Effector memory CD4-positive, alpha-beta T cell (primary cell): ENCODE data around the gene BCL10.

Source experiments
- DNase-seq, 3 donors: peaks; one replicate each; pipeline ENCODE4 v3.0.0-alpha.2; 2020
- H3K27ac ChIP-seq: 2 replicates; pipeline ENCODE4 v1.7.0; 2013; ENCODE audit warnings: mild to moderate bottlenecking, low read length, moderate library complexity; ENCODE audit not compliant: insufficient read depth, poor library complexity, severe bottlenecking
- H3K27me3 ChIP-seq: replicated peaks from 2 replicates; pipeline ENCODE4 v1.7.0; 2013; ENCODE audit warnings: mild to moderate bottlenecking, low read length; ENCODE audit not compliant: insufficient read depth, control insufficient read depth, poor library complexity, severe bottlenecking
- H3K36me3 ChIP-seq: 2 replicates; pipeline ENCODE4 v1.7.0; 2013; ENCODE audit warnings: mild to moderate bottlenecking, low read length, moderate library complexity; ENCODE audit not compliant: control insufficient read depth, insufficient read depth
- H3K4me1 ChIP-seq: 2 replicates; pipeline ENCODE4 v1.7.0; 2013; ENCODE audit warnings: low read length, mild to moderate bottlenecking; ENCODE audit not compliant: control insufficient read depth, insufficient read depth, poor library complexity, severe bottlenecking
- H3K4me3 ChIP-seq: 2 replicates; pipeline ENCODE4 v1.7.0; 2013; ENCODE audit warnings: low read length, low read depth, mild to moderate bottlenecking; ENCODE audit not compliant: insufficient read depth, poor library complexity, severe bottlenecking
- H3K9me3 ChIP-seq: 2 replicates; pipeline ENCODE4 v1.7.0; 2013; ENCODE audit warnings: mild to moderate bottlenecking, low read length, moderate library complexity; ENCODE audit not compliant: control insufficient read depth

Gene BCL10

GRCh38 chr1:85245456-85245855 lies 31.0 kb downstream of the BCL10 start:
- no peaks in the 10 kb centered on the region for H3K27me3 ChIP-seq

GRCh38 chr1:85244271-85245061 lies 32.0 kb downstream of the BCL10 start:
- no peak overlapping the region for H3K27ac ChIP-seq
- H3K36me3 ChIP-seq = no peaks in the 10 kb centered on the region
- H3K4me3 ChIP-seq = no peak overlapping the region
- DNase-seq = no peak
- H3K4me1 ChIP-seq = peaks cover 3% of the 10 kb centered on the region
- H3K27me3 ChIP-seq = no peaks in the 10 kb centered on the region
- H3K9me3 ChIP-seq = no peaks in the 10 kb centered on the region

More at GRCh38 chr1:85245456-85245855, 31.0 kb downstream of the BCL10 start:
- no peak overlapping the region for H3K27ac ChIP-seq
- no peaks in the 10 kb centered on the region for H3K9me3 ChIP-seq
- no peaks in the 10 kb centered on the region for H3K36me3 ChIP-seq
- peaks cover 2% of the 10 kb centered on the region for H3K4me1 ChIP-seq
- no peak overlapping the region for H3K4me3 ChIP-seq
- no peak for DNase-seq

GRCh38 chr1:85243372-85243771 lies 33.1 kb downstream of the BCL10 start:
- Histone ChIP-seq H3K9me3 (no peaks in the 10 kb centered on the region), H3K27ac (no peak overlapping the region), H3K36me3 (no peaks in the 10 kb centered on the region), H3K4me1 (peaks cover 3% of the 10 kb centered on the region), H3K4me3 (no peak overlapping the region), H3K27me3 (no peaks in the 10 kb centered on the region)
- DNase-seq = no peak

GRCh38 chr1:85240643-85241042 lies 35.8 kb downstream of the BCL10 start:
- Histone ChIP-seq H3K36me3 (no peaks in the 10 kb centered on the region), H3K4me1 (peaks cover 3% of the 10 kb centered on the region), H3K27me3 (no peaks in the 10 kb centered on the region), H3K27ac (no peak overlapping the region), H3K9me3 (no peaks in the 10 kb centered on the region), H3K4me3 (no peak overlapping the region)
- DNase-seq = no peak

GRCh38 chr1:85240174-85240601 lies 36.2 kb downstream of the BCL10 start:
- Histone ChIP-seq H3K9me3 (no peaks in the 10 kb centered on the region), H3K27ac (no peak overlapping the region), H3K36me3 (no peaks in the 10 kb centered on the region), H3K4me1 (peaks cover 3% of the 10 kb centered on the region), H3K27me3 (no peaks in the 10 kb centered on the region), H3K4me3 (no peak overlapping the region)
- DNase-seq = no peak

- no peak overlapping the region for H3K27ac ChIP-seq
- H3K36me3 ChIP-seq = no peaks in the 10 kb centered on the region
- H3K27me3 ChIP-seq = no peaks in the 10 kb centered on the region
- peaks cover 3% of the 10 kb centered on the region for H3K4me1 ChIP-seq
- no peak overlapping the region for H3K4me3 ChIP-seq
- no peaks in the 10 kb centered on the region for H3K9me3 ChIP-seq
- DNase-seq = no peak
Measured at GRCh38 chr1:85237613-85238012, 38.8 kb downstream of the BCL10 start.

- Histone ChIP-seq H3K4me1 (no peaks in the 10 kb centered on the region), H3K4me3 (no peak overlapping the region), H3K27me3 (no peaks in the 10 kb centered on the region), H3K27ac (no peak overlapping the region), H3K9me3 (no peaks in the 10 kb centered on the region), H3K36me3 (no peaks in the 10 kb centered on the region)
- no peak for DNase-seq
Measured at GRCh38 chr1:85230305-85230977, 46.0 kb downstream of the BCL10 start.

GRCh38 chr1:85229574-85230097 lies 46.8 kb downstream of the BCL10 start:
- no peaks in the 10 kb centered on the region for H3K9me3 ChIP-seq
- no peaks in the 10 kb centered on the region for H3K36me3 ChIP-seq
- H3K27me3 ChIP-seq = no peaks in the 10 kb centered on the region
- DNase-seq = no peak
- H3K27ac ChIP-seq = no peak overlapping the region
- no peaks in the 10 kb centered on the region for H3K4me1 ChIP-seq
- H3K4me3 ChIP-seq = no peak overlapping the region

GRCh38 chr1:85228972-85229371 lies 47.5 kb downstream of the BCL10 start:
- no peak for DNase-seq
- Histone ChIP-seq H3K36me3 (no peaks in the 10 kb centered on the region), H3K4me1 (no peaks in the 10 kb centered on the region), H3K9me3 (no peaks in the 10 kb centered on the region), H3K4me3 (no peak overlapping the region), H3K27ac (no peak overlapping the region), H3K27me3 (no peaks in the 10 kb centered on the region)
